BE2C (cell line): Measurements from ENCODE around the gene ACER3.

Experiments
- DNase-seq: peaks from one replicate; pipeline ENCODE4 v3.0.0-alpha.2; 2020
- H3K27me3 ChIP-seq: fragments of 250-450 bp; sonication (Bioruptor Pico); 2 replicates; pipeline ENCODE4 v1.5.1; 2020; ENCODE audit warnings: mild to moderate bottlenecking
- H3K36me3 ChIP-seq: fragments of 250-450 bp; sonication (Bioruptor Pico); 2 replicates; pipeline ENCODE4 v1.5.1; 2020; ENCODE audit warnings: mild to moderate bottlenecking
- H3K4me1 ChIP-seq: fragments of 250-450 bp; sonication (Bioruptor Pico); 2 replicates; pipeline ENCODE4 v1.5.1; 2020
- H3K4me3 ChIP-seq: 2 replicates; pipeline ENCODE4 v1.5.1; 2011; ENCODE audit warnings: low read depth, low read length
- H3K9me3 ChIP-seq: fragments of 250-450 bp; sonication (Bioruptor Pico); 2 replicates; pipeline ENCODE4 v1.5.1; 2020
- TF ChIP-seq, protein P1 (sequence below): IDR thresholded peaks from 2 replicates; pipeline ENCODE4 v1.5.1; 2012; ENCODE audit warnings: mild to moderate bottlenecking, low read depth, low read length

Gene ACER3

DNA sequence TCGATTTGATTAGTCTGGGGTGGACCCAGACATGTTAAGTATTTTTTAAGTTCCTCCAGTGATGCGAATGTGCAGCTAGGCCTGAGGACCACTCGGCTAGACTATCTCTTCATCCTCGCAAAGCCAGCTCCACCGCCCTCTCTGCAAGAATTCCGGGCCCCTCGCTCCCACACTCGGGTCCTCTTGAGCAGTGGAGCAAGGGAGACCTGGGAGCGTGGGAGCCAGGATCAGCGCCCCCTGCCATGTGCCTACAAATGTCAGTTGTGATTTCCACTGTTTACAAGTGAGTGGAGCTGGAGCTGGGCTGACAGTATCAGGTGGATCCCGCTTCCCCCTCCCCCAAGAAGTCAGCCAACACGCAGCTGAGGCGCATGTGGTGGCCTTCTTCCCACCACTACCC lies 180.2 kb downstream of the ACER3 start:
- DNase-seq, result no peak
- Histone ChIP-seq H3K4me3 (no peak overlapping the region), H3K9me3 (no peaks in the 10 kb centered on the region), H3K36me3 (no peaks in the 10 kb centered on the region), H3K27me3 (peaks cover 5% of the 10 kb centered on the region; the same call in 1 of the 2 replicates), H3K4me1 (no peaks in the 10 kb centered on the region)
- TF ChIP-seq, protein P1, sequence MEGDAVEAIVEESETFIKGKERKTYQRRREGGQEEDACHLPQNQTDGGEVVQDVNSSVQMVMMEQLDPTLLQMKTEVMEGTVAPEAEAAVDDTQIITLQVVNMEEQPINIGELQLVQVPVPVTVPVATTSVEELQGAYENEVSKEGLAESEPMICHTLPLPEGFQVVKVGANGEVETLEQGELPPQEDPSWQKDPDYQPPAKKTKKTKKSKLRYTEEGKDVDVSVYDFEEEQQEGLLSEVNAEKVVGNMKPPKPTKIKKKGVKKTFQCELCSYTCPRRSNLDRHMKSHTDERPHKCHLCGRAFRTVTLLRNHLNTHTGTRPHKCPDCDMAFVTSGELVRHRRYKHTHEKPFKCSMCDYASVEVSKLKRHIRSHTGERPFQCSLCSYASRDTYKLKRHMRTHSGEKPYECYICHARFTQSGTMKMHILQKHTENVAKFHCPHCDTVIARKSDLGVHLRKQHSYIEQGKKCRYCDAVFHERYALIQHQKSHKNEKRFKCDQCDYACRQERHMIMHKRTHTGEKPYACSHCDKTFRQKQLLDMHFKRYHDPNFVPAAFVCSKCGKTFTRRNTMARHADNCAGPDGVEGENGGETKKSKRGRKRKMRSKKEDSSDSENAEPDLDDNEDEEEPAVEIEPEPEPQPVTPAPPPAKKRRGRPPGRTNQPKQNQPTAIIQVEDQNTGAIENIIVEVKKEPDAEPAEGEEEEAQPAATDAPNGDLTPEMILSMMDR, result no peak

DNA sequence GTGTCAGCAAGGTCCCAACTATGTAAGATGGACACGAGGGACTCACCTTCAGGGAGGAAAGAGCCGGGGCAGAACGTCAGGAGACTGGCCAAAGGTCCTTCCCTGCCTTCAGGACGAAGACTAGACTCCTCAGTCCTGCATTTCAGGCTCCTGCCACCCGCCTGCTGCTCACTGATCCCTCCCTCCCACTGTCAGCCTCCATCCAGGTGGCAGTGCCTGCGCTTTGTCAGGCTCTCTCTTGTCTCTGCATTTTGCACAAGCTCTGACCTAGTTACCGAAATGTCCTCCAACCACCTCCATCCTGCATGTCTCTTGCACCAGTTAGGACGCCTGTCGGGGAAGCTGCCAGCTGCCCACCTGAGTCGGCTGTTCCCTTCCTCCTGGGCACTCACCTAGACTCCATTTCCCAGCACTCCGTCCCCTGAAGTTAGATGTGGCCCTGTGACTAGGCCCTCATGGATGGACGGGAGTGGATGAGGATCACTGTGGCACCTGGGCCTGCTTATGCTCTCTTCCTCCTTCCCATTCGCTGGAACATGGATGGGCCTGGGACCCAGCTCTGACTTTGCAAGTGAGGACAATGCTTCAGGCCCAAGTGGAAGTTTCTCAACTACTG lies 181.5 kb downstream of the ACER3 start:
- no peak for DNase-seq
- Histone ChIP-seq H3K9me3 (no peaks in the 10 kb centered on the region), H3K27me3 (peaks cover 5% of the 10 kb centered on the region; the same call in 1 of the 2 replicates), H3K36me3 (no peaks in the 10 kb centered on the region), H3K4me1 (no peaks in the 10 kb centered on the region), H3K4me3 (no peak overlapping the region)
- TF ChIP-seq, protein P1, result no peak

DNA sequence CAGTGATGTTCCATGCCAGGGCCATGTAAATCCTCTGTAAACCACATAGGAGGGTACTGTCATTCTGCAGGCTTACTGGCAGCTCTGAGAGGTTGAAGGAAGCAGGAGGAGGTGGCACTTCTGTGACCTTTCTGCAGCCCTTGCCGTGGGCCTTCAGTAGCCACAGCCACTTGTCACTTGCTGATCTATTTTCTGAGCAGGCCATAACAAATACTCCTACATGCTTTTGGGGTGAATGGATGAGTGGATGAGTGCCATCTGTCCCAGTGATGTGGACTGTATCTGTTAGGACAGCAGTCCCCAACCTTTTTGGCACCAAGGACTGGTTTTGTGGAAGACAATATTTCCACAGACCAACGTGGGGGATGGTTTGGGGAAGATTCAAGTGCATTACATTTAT lies 183.6 kb downstream of the ACER3 start:
- no peak for DNase-seq
- no peak overlapping the region for H3K4me3 ChIP-seq
- TF ChIP-seq, protein P1, result no peak
- H3K36me3 ChIP-seq, result no peaks in the 10 kb centered on the region
- H3K9me3 ChIP-seq, result no peaks in the 10 kb centered on the region
- peaks cover 5% of the 10 kb centered on the region; the same call in 1 of the 2 replicates for H3K27me3 ChIP-seq
- H3K4me1 ChIP-seq, result no peaks in the 10 kb centered on the region

DNA sequence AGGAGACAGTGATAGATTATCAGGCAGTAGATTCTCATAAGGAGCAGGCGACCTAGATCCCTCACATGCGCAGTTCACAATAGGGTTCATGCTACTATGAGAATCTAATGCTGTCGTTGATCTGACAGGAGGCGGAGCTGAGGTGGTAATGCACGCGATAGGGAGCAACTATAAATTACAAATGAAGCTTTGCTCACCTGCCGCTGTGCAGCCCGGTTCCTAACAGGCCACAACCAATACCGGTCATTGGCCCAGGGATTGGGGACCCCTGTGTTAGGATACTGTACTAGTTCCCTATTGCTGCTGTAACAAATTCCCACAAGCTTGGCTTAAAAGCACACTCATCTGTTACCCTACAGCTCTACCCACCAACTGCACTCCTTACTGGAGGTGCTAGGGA lies 184.2 kb downstream of the ACER3 start:
- DNase-seq, result no peak
- H3K27me3 ChIP-seq, result peaks cover 1% of the 10 kb centered on the region; the same call in 1 of the 2 replicates
- no peaks in the 10 kb centered on the region for H3K36me3 ChIP-seq
- H3K9me3 ChIP-seq, result no peaks in the 10 kb centered on the region
- no peaks in the 10 kb centered on the region for H3K4me1 ChIP-seq
- H3K4me3 ChIP-seq, result no peak overlapping the region
- TF ChIP-seq, protein P1, result no peak

DNA sequence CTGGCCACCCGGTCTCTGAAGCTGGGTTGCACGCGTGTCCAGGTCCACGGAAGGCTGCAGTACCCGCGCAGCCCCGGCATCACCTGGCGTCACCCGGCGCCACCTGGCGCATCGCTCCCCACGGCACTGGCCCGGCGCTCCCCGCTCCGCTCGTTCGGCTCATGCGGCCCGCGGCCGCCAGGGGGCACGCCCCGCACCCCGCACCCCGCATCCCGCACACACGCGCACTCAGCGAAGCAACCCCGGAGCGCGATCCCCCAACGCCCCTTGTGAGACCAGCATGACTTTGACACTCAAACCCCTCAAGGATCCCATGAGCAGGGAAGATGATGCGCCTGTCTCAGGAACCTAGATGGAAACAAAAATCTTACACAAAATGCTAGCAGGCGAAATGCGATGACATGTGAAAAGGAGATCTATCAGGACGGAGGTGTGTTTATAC lies 185.4 kb downstream of the ACER3 start:
- H3K4me3 ChIP-seq, result peak overlapping the region; percentile 49
- no peaks in the 10 kb centered on the region for H3K9me3 ChIP-seq
- H3K36me3 ChIP-seq, result no peaks in the 10 kb centered on the region
- H3K4me1 ChIP-seq, result no peaks in the 10 kb centered on the region
- peak; percentile 70 for DNase-seq
- TF ChIP-seq, protein P1, result peak; percentile 71
- no peaks in the 10 kb centered on the region for H3K27me3 ChIP-seq
